Brain microvascular endothelial cell (primary cell): ENCODE results near the gene ENKD1.

Source experiments
- DNase-seq: peaks from one replicate; pipeline ENCODE4 v3.0.0-alpha.2; 2020
- H3K27ac ChIP-seq: fragments of 250-450 bp; sonication (Bioruptor Pico); 2 replicates; pipeline ENCODE4 v1.5.1; 2020; ENCODE audit warnings: mild to moderate bottlenecking, moderate library complexity
- H3K27me3 ChIP-seq: fragments of 250-450 bp; sonication (Bioruptor Pico); replicated peaks from 2 replicates; pipeline ENCODE4 v1.5.1; 2020; ENCODE audit warnings: mild to moderate bottlenecking
- H3K36me3 ChIP-seq: fragments of 250-450 bp; sonication (Bioruptor Pico); replicated peaks from 2 replicates; pipeline ENCODE4 v1.5.1; 2020; ENCODE audit warnings: mild to moderate bottlenecking
- H3K4me3 ChIP-seq: 2 replicates; pipeline ENCODE4 v1.5.1; 2011; ENCODE audit warnings: low read depth, mild to moderate bottlenecking, control low read depth, low read length, moderate library complexity
- in situ Hi-C: cut with HindIII; loops from 2 replicates; pipeline ENCODE4 v1.10.0; 2017; ENCODE audit warnings: low sequenced_read_pairs, low pct_ligation_motif_present
- TF ChIP-seq, protein P1 (sequence below): IDR thresholded peaks from 2 replicates; pipeline ENCODE4 v1.5.1; 2011; ENCODE audit warnings: low read depth, mild to moderate bottlenecking, moderate library complexity, low read length, control low read depth, inconsistent platforms; ENCODE audit errors: missing control alignments

ENKD1 gene

DNA sequence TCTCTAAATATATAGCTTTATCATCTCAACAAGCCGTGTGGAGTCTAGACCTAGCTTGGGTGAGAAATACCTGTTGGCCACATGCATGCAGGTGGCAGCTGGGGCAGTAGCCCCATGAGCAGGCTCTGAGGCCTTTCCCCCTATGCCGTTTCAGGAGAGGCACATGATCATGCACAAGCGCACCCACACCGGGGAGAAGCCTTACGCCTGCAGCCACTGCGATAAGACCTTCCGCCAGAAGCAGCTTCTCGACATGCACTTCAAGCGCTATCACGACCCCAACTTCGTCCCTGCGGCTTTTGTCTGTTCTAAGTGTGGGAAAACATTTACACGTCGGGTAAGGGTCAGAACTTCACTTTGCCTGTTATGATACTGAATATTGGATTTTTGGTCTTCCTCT, 38.3 kb downstream of the ENKD1 start:
- in situ Hi-C loops = no loop called here
- Histone ChIP-seq H3K27me3 (no peaks in the 10 kb centered on the region), H3K36me3 (peaks cover 43% of the 10 kb centered on the region)

DNA sequence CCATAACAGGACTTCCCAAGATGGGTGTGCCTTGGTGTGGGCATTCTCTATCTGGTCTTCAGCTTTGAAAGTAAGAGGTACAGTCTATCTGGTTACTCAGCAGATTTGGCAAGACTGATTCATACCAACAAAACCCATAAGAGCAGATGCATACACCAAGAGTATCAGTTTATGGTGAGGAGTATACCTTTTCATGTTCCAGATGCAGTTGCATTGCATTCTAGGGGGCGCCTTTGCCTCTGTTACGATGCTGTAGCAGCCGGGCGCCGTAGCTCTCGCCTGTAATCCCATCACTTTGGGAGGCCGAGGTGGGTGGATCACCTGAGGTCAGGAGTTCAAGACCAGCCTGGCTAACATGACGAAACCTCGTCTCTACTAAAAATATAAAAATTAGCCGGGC, 52.7 kb downstream of the ENKD1 start:
- H3K27me3 ChIP-seq = no peaks in the 10 kb centered on the region
- no peak overlapping the region for H3K4me3 ChIP-seq
- H3K36me3 ChIP-seq = peaks cover 19% of the 10 kb centered on the region
- no peak for DNase-seq
- no peak overlapping the region for H3K27ac ChIP-seq
- TF ChIP-seq, protein P1, sequence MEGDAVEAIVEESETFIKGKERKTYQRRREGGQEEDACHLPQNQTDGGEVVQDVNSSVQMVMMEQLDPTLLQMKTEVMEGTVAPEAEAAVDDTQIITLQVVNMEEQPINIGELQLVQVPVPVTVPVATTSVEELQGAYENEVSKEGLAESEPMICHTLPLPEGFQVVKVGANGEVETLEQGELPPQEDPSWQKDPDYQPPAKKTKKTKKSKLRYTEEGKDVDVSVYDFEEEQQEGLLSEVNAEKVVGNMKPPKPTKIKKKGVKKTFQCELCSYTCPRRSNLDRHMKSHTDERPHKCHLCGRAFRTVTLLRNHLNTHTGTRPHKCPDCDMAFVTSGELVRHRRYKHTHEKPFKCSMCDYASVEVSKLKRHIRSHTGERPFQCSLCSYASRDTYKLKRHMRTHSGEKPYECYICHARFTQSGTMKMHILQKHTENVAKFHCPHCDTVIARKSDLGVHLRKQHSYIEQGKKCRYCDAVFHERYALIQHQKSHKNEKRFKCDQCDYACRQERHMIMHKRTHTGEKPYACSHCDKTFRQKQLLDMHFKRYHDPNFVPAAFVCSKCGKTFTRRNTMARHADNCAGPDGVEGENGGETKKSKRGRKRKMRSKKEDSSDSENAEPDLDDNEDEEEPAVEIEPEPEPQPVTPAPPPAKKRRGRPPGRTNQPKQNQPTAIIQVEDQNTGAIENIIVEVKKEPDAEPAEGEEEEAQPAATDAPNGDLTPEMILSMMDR = peak; percentile 33
- in situ Hi-C loops = no loop called here

More for the DNA sequence above, 38.3 kb downstream of the ENKD1 start:
- no peak overlapping the region for H3K4me3 ChIP-seq
- TF ChIP-seq, protein P1 = no peak
- DNase-seq = no peak
- H3K27ac ChIP-seq = no peak overlapping the region
